Hematopoietic multipotent progenitor cell treated with erythropoietin and hydrocortisone succinate and interleukin-3 and kit ligand, for 15 days (in vitro differentiated cells): Measurements from ENCODE around the gene KLF16.
"Not testable (repeated sequence)": the region's sequence is repeated elsewhere in the genome, so short reads cannot be mapped to it uniquely, and the experiment has no call there.

Experiments
- DNase-seq: peaks from one replicate; pipeline ENCODE4 v3.0.0-alpha.2; 2015; ENCODE audit warnings: low spot score

KLF16 gene

GRCh38 chr19:1884291-1884718, 20.9 kb upstream of the KLF16 start:
- peak; percentile 41 for DNase-seq

DNA sequence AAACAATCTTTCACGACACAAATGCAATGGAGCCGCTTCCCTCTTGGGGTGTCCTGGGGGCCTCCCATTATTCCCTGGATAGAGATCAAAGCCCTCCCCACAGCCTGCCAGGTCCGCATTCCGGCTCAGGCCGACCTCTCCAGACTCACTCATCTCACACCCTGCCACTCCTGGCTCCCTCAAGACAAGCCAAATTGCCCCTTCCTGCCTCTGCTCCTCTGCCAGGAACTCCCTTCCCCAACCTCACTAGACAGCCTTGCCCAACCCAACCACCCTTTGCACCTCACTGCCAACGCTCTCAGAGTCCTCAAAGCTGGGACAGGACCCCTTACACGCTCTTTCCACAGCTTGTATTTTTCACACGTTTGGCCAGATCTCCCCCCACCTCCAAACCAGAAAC, 20.4 kb upstream of the KLF16 start:
- DNase-seq, result no peak

DNA sequence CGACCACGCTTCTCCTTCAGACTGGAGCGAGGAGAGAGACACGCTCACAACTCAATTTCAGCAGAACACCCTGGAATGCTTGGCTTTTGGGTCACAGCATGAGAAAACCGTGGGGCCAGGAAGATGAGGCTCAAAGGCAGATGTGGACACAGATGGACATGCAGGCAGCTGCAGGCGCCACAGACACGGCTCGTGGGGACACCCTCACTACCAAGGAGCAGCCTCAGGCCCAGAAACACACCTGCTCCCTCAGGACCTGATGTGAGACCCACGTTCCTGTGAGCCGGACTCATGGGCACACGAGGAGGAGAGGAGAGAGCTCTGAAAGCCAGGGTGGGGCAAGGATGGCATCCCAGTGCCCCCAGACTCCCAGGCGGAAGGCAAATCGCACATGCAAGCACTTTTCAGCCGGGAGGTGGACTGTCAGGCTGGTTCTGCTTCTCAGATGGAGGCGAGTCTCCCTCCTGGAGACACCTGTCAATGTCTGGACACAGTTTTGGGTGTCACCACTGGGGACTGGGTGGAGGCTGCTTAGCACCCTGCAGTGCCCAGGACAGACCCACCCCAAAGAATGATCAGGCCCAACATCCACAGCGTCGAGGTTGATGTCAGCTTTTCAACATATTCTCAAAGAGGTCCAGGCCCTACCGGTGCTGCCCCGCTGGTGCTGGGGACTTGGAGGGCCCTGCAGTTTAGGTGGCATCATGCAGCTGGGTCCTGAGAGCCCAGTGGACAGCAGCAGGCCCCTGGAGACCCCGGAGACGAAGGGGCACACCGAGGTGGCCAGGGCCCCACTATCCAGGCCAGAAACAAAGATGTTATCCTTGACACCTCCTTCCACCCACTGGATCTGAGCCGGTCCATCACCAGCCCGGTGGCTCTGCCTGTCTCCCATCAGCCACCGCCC, 19.7 kb upstream of the KLF16 start:
- DNase-seq, result no peak

DNA sequence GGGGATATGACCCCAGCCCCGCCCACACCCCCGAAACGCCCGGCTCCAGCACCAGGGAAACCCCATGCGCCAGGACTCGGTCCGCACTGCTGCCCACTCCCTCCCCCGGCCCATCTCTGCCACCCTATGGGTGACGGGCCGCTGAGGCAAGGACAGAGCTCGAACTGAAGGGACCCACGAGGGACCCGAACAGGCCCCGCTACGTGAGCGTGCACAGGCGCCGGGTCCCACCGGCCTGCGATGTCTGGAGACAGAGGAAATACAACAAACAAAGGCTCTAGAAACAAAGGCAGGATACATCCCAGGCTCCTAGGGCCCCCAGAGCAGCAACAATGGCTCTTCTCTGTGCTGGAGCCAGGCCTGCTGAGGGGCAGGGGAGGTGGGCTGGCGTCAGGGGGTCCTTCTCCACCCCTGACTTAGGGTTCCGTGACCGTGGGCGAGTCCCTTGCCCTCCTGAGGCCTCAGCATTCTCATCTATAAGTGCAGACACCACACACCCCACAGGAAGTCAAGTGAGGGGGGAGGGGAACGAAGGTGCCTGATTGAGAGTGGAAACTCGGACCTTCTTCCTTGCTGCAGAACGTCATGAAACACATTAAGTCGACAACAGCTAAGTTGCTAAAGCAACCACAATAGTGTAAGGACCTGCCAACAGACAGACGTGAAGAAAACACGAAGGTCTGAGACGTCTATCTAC, 18.9 kb upstream of the KLF16 start:
- DNase-seq, result no peak

DNA sequence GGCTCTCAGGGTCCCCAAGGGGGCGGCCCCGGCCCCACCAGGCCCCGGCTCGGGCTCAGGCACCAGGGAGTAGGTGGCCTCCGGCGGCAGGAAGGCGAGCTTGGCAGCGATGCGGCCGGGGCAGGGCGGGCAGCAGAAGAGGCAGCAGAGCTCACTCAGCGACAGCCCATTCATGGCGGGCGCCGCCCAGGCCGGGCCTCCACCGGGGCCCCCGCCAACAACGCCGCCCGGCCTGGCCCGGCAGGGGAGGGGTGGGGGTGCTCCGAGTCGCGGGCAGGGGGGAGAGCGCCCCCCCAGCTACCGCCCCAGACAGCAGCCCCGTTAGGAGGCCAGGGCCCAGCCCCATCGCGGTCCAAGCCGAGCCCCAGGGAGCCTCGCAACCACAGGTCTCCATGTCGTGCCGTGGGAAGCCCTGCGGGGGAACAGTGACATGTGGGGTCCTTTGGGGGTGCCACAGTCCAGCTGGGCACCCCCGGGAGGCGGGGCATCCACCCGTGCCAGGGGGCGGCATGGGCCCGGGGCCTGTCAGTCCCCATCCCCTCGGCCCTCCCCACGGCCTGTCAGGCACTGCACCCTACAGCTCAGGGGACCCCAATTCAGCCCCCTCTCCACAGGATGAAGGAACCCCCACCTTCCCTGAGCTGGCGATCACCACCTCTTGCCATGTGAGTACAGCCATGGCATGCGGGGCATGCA, 18.2 kb upstream of the KLF16 start:
- not testable (repeated sequence) for DNase-seq

- no peak for DNase-seq
These were observed 17.4 kb upstream of the KLF16 start for GRCh38 chr19:1880611-1881392.

- not testable (repeated sequence) for DNase-seq
These were observed 16.6 kb upstream of the KLF16 start for GRCh38 chr19:1879982-1880381.

DNA sequence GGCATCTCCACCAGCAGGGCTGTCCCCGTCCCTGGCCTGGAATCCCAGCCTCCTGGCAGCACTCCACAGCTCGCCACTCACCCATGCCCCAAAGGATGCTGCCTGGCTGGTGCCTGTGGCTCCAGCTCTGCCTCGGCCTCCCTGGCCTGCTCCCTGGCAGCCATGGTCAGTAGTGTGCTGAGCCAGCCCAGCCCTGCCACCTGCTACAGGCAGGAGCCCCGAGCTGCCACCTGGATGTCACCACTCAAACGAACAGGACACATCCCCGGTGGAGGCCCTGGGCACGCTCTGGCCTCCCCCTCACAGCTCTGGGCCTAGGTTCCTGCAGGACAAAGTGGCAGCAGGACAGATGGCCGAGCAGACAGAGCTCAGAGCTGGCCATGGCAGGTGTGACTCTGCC, 15.2 kb upstream of the KLF16 start:
- not testable (repeated sequence) for DNase-seq

- not testable (repeated sequence) for DNase-seq
These were observed 13.9 kb upstream of the KLF16 start for GRCh38 chr19:1877280-1877660.

DNA sequence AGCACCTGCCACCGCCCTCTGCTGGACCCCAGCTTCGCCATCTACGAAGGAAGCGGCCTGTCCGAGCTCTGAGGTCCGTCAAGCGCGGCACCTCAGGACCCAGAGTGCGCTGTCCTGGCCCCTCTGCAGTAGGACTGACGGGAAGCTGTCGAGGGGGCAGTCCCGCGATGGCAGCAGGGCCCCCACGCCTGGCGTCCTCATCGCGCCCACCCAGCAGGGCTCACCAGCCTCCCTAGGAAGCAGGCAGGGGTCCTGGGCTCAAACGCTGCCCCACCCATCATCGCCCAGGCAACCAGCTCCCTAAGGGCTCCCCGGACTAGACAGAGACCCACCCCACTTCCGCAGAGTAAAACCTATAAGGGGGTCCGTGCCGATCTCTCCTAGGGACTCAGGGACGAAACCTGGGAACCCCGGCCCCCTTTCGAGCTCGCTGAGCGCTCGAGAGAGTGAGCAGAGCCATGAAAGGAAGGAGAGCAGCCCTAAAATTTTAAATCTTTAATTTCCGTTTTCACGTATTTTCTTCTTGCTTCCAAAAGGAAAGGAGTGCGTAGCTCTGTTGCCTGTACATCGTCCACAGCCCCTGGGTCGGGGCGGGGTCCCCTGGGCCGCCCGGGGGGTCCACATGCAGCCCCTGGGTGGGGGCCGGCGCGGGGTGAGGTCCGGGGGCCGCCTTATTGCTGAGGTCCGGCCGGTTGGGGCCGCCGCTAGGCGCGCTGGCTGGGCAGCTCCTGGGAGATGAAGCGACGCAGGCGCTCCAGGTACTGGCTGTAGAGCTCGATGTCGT, 13.3 kb upstream of the KLF16 start:
- not testable (repeated sequence) for DNase-seq

- DNase-seq, result peak; percentile 94
These were observed 12.5 kb upstream of the KLF16 start for GRCh38 chr19:1875646-1876495.

DNA sequence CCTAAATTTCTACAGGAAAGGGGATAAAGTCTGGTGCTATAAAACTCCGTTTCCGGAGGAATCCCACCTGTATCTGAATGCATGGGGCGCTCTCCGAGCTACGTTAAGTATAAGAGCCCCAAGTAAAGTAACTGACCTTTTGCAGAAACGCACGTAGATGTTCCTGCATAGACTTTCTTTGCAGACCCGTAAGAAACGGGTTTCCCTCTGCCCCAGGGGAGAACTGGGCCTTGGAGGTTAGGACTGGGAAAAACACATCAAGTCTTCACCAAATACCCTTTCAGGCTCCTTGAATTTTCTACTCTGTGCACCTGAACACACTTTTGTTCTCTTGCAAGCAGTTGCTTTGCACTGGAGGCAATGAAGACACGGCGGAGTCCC, 11.9 kb upstream of the KLF16 start:
- DNase-seq, result peak; percentile 27

GRCh38 chr19:1874554-1875185, 11.3 kb upstream of the KLF16 start:
- peak; percentile 63 for DNase-seq

DNA sequence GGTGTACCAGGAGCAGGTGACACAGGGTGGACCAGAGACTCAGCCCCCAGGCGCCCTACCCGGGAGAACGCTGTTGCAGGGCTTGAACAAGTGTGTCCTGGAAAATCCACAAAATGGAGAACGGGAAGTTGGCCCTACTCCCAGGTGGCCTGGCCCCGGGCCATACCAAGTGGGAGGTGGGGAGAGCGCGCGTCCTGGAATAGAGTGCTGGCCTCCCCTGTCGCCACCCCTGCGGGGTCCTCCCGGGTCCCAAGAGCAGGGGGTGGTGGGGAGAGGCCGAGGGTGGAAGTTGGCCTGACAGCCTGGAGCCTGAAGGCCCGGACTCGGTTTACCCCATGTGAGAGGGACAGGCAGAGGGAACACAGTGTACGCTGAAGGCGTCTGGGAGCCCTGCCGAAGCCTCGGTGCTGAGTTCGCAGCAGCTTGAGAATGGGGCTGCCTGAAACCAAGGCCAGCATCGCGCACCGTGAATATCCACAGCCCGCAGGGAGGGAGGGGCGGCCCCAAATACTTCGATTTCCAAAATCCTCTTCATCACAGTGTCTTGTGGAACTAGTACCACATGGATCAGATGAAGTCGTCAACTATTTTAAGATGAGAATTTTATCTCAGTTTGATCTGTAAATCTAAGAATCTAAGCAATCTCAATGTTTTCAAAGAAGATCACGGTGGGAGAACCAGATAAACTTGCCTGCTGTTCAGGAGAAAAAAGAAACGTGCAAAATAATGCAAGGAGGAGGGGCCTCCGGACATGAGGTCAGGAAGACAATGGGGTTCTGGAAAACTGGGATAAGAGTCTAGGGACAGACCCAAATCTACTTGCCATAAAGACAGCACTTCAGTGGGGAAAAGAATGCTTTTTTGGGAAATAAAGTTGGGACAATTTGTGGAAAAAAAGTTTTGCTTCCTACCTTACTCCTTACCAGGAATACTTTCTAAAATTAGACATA, 10.4 kb upstream of the KLF16 start:
- DNase-seq, result no peak

DNA sequence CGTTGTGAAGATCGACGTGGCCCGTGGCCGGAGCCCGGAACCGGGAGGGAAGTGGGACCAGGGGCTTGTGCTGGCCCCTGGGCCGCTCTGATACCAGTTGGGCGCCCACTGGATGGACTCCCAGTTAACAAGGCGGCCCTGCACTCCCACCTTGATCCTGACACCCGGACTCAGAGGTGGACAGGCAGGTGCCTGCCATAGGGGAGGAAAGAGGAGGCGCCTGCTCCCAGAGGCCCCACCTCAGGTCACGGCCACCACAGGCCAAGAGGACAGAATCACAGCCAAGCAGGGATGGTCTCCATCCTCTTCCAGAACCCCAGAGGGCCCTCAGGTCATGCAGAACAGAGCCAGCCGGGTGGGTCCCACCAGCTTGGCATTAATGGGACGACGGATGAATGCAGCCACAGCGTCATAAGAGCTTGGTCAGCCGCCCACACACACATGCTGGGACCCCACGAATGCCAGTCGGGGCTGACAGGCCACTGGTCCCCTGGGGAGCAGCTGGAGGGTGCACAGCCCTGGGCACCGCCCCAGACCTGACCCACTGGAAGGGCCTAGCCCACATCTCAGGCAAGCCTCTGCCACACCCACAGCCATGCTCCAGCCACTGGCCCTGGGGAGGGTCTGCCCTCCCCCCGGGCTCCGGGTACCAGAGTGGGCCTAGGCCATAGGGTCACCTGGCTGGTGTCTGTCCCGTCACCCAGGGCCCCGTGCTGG, 9.6 kb upstream of the KLF16 start:
- DNase-seq, result no peak

DNA sequence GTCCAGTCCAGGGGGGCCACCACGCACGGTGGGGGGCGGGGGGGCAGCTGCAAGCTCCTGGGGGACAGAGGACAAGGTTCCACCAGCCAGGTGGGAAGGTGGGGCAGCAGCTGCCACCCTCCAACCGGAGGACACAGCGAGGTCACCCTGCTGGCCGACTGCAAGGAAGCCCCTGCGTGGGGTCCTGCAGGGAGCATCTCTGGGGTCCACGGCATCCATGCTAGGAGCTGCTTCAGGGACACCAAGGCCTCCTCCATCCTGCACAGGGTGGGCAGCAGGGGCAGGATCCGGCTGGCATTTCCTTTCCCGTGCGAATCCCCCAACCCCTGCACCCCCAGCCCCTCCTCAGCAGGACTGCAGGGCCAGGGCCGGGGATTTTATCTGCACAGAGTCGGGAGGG, 8.3 kb upstream of the KLF16 start:
- no peak for DNase-seq

DNA sequence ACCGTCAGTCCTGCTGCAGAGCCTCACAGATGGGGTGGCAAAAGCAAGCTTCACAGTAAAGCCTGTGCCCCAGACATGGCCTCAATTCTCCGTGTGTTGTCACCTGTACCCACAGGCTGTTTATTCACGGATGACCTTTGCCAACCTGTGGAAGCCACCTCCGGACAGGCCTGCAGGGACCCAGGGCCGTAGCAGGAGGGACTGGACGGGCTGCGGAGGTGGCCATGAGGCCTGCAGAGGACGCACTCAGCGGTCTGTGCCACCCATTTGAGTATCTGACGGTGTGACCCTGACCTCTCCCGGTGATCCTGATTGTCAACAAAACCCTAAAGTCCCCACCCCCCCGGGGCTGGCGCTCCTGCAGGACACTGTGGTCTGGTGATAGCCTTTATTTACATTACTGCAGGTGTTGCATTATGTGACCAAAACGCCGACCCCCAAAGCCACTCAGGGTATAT, 7.8 kb upstream of the KLF16 start:
- DNase-seq, result no peak

DNA sequence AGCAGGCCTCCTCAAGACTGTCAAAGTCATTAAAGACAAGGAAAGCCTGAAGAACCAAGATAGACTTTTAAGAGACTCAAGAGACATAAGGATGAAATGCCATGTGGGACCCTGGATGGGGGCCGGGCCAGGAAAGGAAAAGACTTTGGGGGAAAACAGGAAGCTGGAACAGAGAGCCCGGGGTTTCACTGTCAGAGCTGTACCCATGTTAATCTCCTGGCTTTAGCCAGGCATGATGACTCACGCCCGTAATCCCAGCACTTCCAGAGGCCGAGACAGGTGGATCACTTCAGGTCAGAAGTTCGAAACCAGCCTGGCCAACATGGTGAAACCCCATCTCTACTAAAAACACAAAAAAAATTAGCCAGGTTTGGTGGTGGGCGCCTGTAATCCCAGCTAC, 5.6 kb upstream of the KLF16 start:
- no peak for DNase-seq
